GM21717 (cell line): ENCODE measurements around the gene GLIS2.

ENCODE experiments used
- ATAC-seq: cut with Tn5 transposase; IDR thresholded peaks from one replicate; pipeline ENCODE4 v1.9.1; 2021; ENCODE audit warnings: mild to moderate bottlenecking, moderate library complexity; ENCODE audit not compliant: unreplicated experiment

GLIS2 gene

GRCh38 chr16:4315186-4316107, at the start of gene GLIS2:
GLIS2 (plus strand) TSS chr16:4316067; CDS start chr16:4332281, 16,214 bp downstream.
- no peak for ATAC-seq

- ATAC-seq: no peak
These were observed 49.5 kb upstream of the GLIS2 start for GRCh38 chr16:4266372-4266771.

- no peak for ATAC-seq
These were observed 45.8 kb upstream of the GLIS2 start for GRCh38 chr16:4270091-4270490.

GRCh38 chr16:4270595-4270994, 45.3 kb upstream of the GLIS2 start:
- ATAC-seq: no peak

- ATAC-seq: peak; percentile 49
These were observed 44.4 kb upstream of the GLIS2 start for GRCh38 chr16:4271176-4272113.

- peak; percentile 19 for ATAC-seq
These were observed 43.5 kb upstream of the GLIS2 start for GRCh38 chr16:4272114-4272956.

GRCh38 chr16:4273858-4274311, 42.0 kb upstream of the GLIS2 start:
- no peak for ATAC-seq

GRCh38 chr16:4275861-4276260, 40.0 kb upstream of the GLIS2 start:
- ATAC-seq: no peak

GRCh38 chr16:4277987-4278513, 37.8 kb upstream of the GLIS2 start:
- no peak for ATAC-seq

GRCh38 chr16:4280625-4281024, 35.2 kb upstream of the GLIS2 start:
- ATAC-seq: no peak

- ATAC-seq: no peak
These were observed 32.4 kb upstream of the GLIS2 start for GRCh38 chr16:4283441-4283840.

GRCh38 chr16:4283939-4284338, 31.9 kb upstream of the GLIS2 start:
- ATAC-seq: no peak

- no peak for ATAC-seq
These were observed 30.7 kb upstream of the GLIS2 start for GRCh38 chr16:4285167-4285566.

GRCh38 chr16:4288148-4288921, 27.5 kb upstream of the GLIS2 start:
- peak; percentile 68 for ATAC-seq

- no peak for ATAC-seq
These were observed 25.5 kb upstream of the GLIS2 start for GRCh38 chr16:4290236-4290830.

- no peak for ATAC-seq
These were observed 24.2 kb upstream of the GLIS2 start for GRCh38 chr16:4291699-4292098.

GRCh38 chr16:4293181-4293716, 22.6 kb upstream of the GLIS2 start:
- no peak for ATAC-seq

- ATAC-seq: no peak
These were observed 21.9 kb upstream of the GLIS2 start for GRCh38 chr16:4293822-4294457.
